ENCODE data around the gene CA10.

CA10 gene

GRCh38 chr17:51662204-51663056, 496.1 kb downstream of the CA10 start:
- no peak for ATAC-seq (replicated peaks)
- peaks cover 3 to 5% of the 10 kb centered on the region in 2 donors for H3K27me3 Mint-ChIP-seq
- no peaks in the 10 kb centered on the region for H3K36me3 Mint-ChIP-seq
- DNase-seq, result no peak
- no peak overlapping the region for H3K4me3 Mint-ChIP-seq
- no peak overlapping the region for H3K27ac Mint-ChIP-seq
- no peaks in the 10 kb centered on the region for H3K4me1 Mint-ChIP-seq
- peaks cover 3% of the 10 kb centered on the region in 2 donors for H3K9me3 Mint-ChIP-seq

DNA sequence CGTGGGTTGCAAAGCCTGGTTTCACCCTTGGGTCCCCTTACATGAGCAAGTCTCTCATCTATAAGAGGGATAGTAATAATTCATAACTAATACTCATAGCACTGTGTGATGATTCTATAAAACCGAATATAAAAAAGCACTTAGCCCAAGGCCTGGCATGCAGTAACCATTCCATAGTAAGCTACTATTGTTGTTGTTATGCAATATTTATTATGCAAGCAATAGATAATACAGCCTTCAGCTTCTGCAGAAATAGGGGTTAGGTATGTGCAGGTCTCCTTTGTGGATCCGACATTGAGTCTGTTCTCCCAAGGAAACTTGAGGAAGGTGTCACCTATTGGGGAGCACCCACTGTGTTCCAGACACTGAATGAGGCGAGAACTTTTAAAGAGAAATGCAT, 497.1 kb downstream of the CA10 start:
- H3K9me3 Mint-ChIP-seq, result peaks cover 3% of the 10 kb centered on the region in 2 donors
- H3K36me3 Mint-ChIP-seq, result no peaks in the 10 kb centered on the region
- H3K27me3 Mint-ChIP-seq, result peaks cover 3 to 5% of the 10 kb centered on the region in 2 donors
- no peak for DNase-seq
- H3K4me1 Mint-ChIP-seq, result no peaks in the 10 kb centered on the region
- no peak overlapping the region for H3K4me3 Mint-ChIP-seq
- ATAC-seq (replicated peaks), result no peak
- H3K27ac Mint-ChIP-seq, result no peak overlapping the region

- Mint-ChIP-seq H3K27ac (no peak overlapping the region), H3K4me3 (no peak overlapping the region), H3K9me3 (peaks cover 0 to 2% of the 10 kb centered on the region in 2 donors), H3K27me3 (peaks cover 3 to 7% of the 10 kb centered on the region in 2 donors), H3K4me1 (no peaks in the 10 kb centered on the region), H3K36me3 (no peaks in the 10 kb centered on the region)
- ATAC-seq (replicated peaks) (no peak), DNase-seq (no peak)
Measured at GRCh38 chr17:51660266-51660665, 498.2 kb downstream of the CA10 start.

DNA sequence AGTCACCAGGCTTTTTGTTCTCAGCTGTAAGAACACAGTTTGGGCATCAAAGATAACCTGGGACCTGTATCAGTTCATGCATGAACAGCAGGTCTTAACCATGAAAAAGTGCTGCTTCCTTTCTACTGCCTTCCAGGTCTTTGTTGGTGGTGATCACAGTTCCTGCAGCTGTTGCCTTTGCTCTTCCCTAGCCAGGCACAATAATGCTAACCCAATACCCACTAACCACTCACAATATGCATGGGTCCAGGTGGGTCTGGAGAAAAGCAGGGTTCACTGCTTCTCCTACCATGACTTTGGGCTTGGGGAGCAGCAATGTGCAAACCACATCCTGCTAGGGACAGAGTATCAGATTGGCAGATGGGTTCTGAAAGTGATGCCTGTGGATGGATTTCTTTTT, 501.3 kb downstream of the CA10 start:
- Mint-ChIP-seq H3K27ac (no peak overlapping the region), H3K4me1 (no peaks in the 10 kb centered on the region), H3K4me3 (no peak overlapping the region), H3K36me3 (no peaks in the 10 kb centered on the region), H3K27me3 (peaks cover 3 to 7% of the 10 kb centered on the region in 2 donors), H3K9me3 (peaks cover 0 to 2% of the 10 kb centered on the region in 2 donors)
- ATAC-seq (replicated peaks), result no peak
- no peak for DNase-seq

DNA sequence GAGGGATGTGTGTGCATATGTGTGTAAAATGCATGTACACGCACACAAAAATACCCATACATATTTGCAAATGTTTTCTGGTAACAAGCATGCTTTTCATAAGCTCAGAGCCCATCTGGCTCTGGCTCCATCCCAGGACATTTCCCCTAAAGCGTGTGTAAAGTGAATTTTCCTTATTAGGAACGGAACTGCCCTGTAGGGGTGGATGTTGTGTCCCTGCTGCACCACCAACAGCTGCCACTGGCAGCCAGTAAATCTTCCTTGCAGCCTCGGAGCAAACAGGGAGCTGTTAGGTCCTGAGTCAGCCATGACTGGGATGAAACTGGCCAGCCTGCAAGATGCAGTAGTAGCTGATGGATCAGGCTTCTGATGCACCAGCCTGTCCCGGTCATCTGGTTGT, 504.6 kb downstream of the CA10 start:
- H3K4me1 Mint-ChIP-seq, result no peaks in the 10 kb centered on the region
- no peaks in the 10 kb centered on the region for H3K36me3 Mint-ChIP-seq
- no peak overlapping the region for H3K4me3 Mint-ChIP-seq
- H3K9me3 Mint-ChIP-seq, result peaks cover 0 to 2% of the 10 kb centered on the region in 2 donors
- peaks cover 3 to 7% of the 10 kb centered on the region in 2 donors for H3K27me3 Mint-ChIP-seq
- ATAC-seq (replicated peaks) (no peak), DNase-seq (no peak)
- no peak overlapping the region for H3K27ac Mint-ChIP-seq

DNA sequence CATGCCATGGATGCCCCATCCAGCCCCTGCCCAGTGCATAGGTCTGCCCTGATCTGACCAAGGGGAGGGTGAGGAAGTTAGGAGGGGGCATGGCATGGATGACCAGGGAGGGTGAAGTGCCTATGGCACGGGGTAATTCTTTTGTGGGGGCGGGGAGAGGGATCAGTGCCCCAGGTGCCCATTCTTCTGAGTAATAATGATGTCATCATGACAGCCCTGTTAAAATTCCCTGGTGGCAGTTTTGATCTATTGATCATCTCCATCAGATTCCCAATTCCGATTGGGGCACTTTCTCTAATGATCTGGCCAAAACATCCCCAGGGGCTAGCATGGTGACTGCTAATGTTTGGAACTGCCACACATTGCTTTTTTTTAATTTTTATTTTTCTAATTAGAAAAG, 506.0 kb downstream of the CA10 start:
- ATAC-seq (replicated peaks) (no peak), DNase-seq (no peak)
- no peak overlapping the region for H3K27ac Mint-ChIP-seq
- H3K4me1 Mint-ChIP-seq, result no peaks in the 10 kb centered on the region
- H3K36me3 Mint-ChIP-seq, result no peaks in the 10 kb centered on the region
- H3K27me3 Mint-ChIP-seq, result peaks cover 3 to 11% of the 10 kb centered on the region in 2 donors
- no peaks in the 10 kb centered on the region for H3K9me3 Mint-ChIP-seq
- no peak overlapping the region for H3K4me3 Mint-ChIP-seq

DNA sequence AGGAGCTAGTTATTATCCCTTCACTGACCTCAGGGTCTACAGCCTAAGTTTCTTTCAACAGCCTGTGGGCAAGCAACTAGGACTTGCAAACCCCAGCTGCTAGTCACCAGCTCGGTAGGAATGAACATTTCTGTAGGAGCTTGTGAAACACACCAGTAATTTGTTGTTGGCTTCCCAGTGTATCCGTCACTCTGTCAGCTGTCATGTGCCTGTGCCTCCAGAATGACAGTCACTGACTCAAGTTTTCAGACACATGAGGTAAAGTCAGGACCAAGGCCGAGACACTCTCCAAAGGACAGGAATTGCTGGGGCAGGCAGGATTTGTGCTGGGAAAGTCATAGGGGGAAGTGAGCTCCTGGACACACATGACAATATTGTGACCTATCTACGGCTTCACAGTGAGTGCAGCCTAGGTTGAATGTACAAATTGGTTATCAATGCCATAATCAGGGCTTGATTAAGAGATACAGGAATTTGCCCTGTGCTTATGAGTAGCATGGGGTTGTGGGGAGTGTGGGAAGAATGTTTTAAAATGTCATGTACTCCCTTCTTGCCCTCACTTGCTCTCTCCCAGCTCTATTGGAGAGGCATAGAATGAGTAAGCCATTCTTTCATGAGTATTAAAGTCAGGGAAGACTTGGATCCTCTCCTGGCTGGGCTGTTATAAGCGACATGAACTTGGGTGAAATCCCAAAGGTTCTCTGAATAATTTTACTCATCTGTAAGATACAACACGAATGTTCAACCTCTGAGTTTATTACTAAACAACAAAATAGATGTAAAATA, 506.8 kb downstream of the CA10 start:
- H3K4me1 Mint-ChIP-seq, result no peaks in the 10 kb centered on the region

DNA sequence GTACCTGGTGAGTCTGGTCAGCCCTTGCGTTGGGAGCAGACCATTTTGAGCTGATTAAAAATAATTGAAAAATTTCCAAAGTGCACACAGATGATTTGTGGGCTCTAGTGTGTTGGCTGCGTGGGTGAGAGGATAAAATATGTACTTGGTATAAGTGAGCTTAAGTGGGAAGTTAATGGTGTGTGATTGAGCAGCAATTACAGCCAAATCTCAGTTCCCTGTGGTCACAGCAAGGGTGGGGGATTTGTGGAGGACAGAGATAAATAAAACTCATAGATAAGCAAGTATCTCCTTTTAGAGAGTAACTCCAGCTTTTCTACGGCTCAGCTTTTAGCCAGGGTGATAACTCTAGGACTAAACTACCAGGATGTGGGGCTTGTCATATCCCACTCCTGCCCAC, 507.7 kb downstream of the CA10 start:
- Mint-ChIP-seq H3K9me3 (no peaks in the 10 kb centered on the region), H3K4me1 (no peaks in the 10 kb centered on the region), H3K27ac (no peak overlapping the region), H3K36me3 (no peaks in the 10 kb centered on the region), H3K4me3 (no peak overlapping the region), H3K27me3 (peaks cover 3 to 19% of the 10 kb centered on the region in 2 donors)
- DNase-seq, result no peak
- ATAC-seq (replicated peaks), result no peak

More for the DNA sequence above, 506.8 kb downstream of the CA10 start:
- Mint-ChIP-seq H3K36me3 (no peaks in the 10 kb centered on the region), H3K27ac (no peak overlapping the region), H3K27me3 (peaks cover 3 to 20% of the 10 kb centered on the region in 2 donors), H3K9me3 (no peaks in the 10 kb centered on the region), H3K4me3 (no peak overlapping the region)
- ATAC-seq (replicated peaks), result no peak
- no peak for DNase-seq

DNA sequence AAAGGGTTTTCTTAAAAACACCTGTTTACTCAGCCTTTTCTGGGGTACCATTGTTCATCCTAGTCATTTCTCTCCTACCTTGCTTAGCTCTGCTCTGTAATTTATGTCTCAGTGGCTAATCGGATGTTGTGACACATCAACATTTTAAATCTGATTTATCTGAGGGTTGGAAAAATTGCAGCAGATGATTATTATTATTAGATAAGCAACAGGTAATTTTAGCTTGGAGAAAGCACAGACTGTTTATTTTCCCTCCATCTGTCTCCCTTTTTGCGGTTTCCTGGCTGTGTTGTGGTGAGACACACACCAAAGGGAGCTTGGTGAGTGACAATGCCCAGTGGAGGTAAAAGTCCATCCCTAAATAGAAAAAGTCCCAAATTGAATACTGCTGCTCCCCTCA, 508.3 kb downstream of the CA10 start:
- Mint-ChIP-seq H3K27me3 (peaks cover 3 to 15% of the 10 kb centered on the region in 2 donors), H3K36me3 (no peaks in the 10 kb centered on the region), H3K4me1 (no peaks in the 10 kb centered on the region), H3K9me3 (no peaks in the 10 kb centered on the region), H3K4me3 (no peak overlapping the region), H3K27ac (no peak overlapping the region)
- ATAC-seq (replicated peaks) (no peak), DNase-seq (no peak)

GRCh38 chr17:51647826-51648225, 510.7 kb downstream of the CA10 start:
- DNase-seq (no peak), ATAC-seq (replicated peaks) (no peak)
- Mint-ChIP-seq H3K9me3 (no peaks in the 10 kb centered on the region), H3K4me1 (no peaks in the 10 kb centered on the region), H3K36me3 (no peaks in the 10 kb centered on the region), H3K4me3 (no peak overlapping the region), H3K27ac (no peak overlapping the region), H3K27me3 (peaks cover 8 to 21% of the 10 kb centered on the region in 2 donors)

DNA sequence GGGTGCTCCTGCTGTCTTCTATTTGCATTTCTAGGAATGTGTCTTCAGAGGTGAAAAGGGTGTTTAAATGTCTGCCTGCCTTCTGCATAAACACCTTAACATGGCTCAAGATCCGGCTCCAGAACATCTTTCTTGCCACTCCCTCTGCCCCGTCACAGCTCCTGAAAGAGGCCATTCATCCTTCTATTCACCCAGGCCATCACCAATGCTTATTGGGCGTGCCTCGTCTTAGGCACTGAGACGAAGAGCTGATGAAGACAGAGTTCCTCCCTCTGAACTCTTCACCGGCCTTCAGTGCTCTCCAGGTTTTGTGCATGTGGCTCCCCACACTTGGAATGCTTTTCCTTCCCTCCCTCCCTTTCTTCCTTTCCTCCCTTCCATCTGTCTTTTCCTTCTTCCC, 511.4 kb downstream of the CA10 start:
- no peak overlapping the region for H3K4me3 Mint-ChIP-seq
- no peaks in the 10 kb centered on the region for H3K36me3 Mint-ChIP-seq
- no peaks in the 10 kb centered on the region for H3K9me3 Mint-ChIP-seq
- no peaks in the 10 kb centered on the region for H3K4me1 Mint-ChIP-seq
- ATAC-seq (replicated peaks) (no peak), DNase-seq (no peak)
- no peak overlapping the region for H3K27ac Mint-ChIP-seq
- peaks cover 8 to 21% of the 10 kb centered on the region in 2 donors for H3K27me3 Mint-ChIP-seq

DNA sequence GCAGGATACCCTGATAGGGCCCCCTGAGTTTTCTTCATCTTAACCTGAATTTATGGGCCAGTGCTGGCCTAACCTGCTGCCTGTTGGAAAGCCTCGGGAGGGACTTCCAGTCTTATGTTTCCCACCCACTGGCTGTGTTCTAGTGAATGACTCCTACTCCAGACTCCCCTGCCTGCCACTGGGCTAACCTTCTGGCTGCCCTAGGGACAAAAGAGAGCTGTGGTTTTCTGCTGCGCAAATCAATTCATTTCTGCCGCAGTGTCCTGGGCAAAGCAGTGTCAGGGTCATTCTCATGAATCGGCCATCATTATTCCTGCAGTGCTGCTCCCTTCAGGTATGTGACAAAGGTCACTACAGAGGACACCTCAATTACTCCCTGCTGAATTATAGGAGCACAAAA, 512.0 kb downstream of the CA10 start:
- H3K27me3 Mint-ChIP-seq, result peaks cover 8 to 21% of the 10 kb centered on the region in 2 donors
- no peak for DNase-seq
- no peak overlapping the region for H3K4me3 Mint-ChIP-seq
- no peak for ATAC-seq (replicated peaks)
- no peaks in the 10 kb centered on the region for H3K9me3 Mint-ChIP-seq
- H3K36me3 Mint-ChIP-seq, result no peaks in the 10 kb centered on the region
- H3K27ac Mint-ChIP-seq, result no peak overlapping the region
- no peaks in the 10 kb centered on the region for H3K4me1 Mint-ChIP-seq

DNA sequence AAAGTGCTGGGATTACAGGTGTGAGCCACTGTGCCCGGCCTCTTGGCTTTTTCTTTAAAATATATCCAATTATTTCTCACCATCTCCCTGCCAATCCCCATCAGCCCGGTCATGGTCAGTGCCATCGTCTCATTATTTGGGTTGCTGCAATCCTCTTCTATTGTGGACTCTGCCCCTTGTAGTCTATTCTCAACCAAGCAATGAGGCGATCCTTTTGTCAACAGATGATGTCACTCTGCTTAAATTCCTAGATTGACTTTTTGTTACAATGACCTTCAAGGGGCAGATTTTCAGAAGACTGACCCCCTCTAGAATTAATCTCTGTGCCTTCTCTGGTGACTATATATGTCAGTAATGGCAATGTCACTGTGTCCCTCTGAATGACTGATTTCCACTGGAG, 513.5 kb downstream of the CA10 start:
- Mint-ChIP-seq H3K27ac (no peak overlapping the region), H3K4me3 (no peak overlapping the region), H3K36me3 (no peaks in the 10 kb centered on the region), H3K27me3 (peaks cover 8 to 21% of the 10 kb centered on the region in 2 donors), H3K4me1 (no peaks in the 10 kb centered on the region), H3K9me3 (no peaks in the 10 kb centered on the region)
- ATAC-seq (replicated peaks) (no peak), DNase-seq (no peak)

- Mint-ChIP-seq H3K4me3 (no peak overlapping the region), H3K27ac (no peak overlapping the region), H3K9me3 (no peaks in the 10 kb centered on the region), H3K4me1 (no peaks in the 10 kb centered on the region), H3K27me3 (peaks cover 8 to 22% of the 10 kb centered on the region in 2 donors), H3K36me3 (no peaks in the 10 kb centered on the region)
- DNase-seq (no peak), ATAC-seq (replicated peaks) (no peak)
Measured at GRCh38 chr17:51643702-51644490, 514.6 kb downstream of the CA10 start.
